Stimulated activated naive CD8-positive, alpha-beta T cell treated with anti-CD3 and anti-CD28 coated beads, Interleukin-15, Interleukin-2, amounts not matched to agents 100 ng/mL and 50 ng/mL, for 24 hours (primary cell): ENCODE data around the gene PAPPA.

Source experiments
- H3K27ac Mint-ChIP-seq: one replicate; pipeline ENCODE4 v1.8.0; 2021; ENCODE audit warnings: mild to moderate bottlenecking, mixed read lengths
- H3K27me3 Mint-ChIP-seq: one replicate; pipeline ENCODE4 v1.8.0; 2021; ENCODE audit warnings: mixed read lengths
- H3K36me3 Mint-ChIP-seq: one replicate; pipeline ENCODE4 v1.8.0; 2021; ENCODE audit warnings: low read depth, mixed read lengths
- H3K4me1 Mint-ChIP-seq: one replicate; pipeline ENCODE4 v1.8.0; 2021; ENCODE audit warnings: low read depth, mixed read lengths
- H3K4me3 Mint-ChIP-seq: one replicate; pipeline ENCODE4 v1.8.0; 2021; ENCODE audit warnings: mild to moderate bottlenecking, mixed read lengths
- H3K9me3 Mint-ChIP-seq: one replicate; pipeline ENCODE4 v1.8.0; 2021; ENCODE audit warnings: mixed read lengths

Gene PAPPA

GRCh38 chr9:116157436-116158138 lies 4.0 kb downstream of the PAPPA start:
- Mint-ChIP-seq H3K4me3 (no peak overlapping the region), H3K27me3 (peaks cover 62% of the 10 kb centered on the region), H3K36me3 (no peaks in the 10 kb centered on the region), H3K27ac (no peak overlapping the region), H3K9me3 (no peaks in the 10 kb centered on the region), H3K4me1 (peaks cover 18% of the 10 kb centered on the region)

- H3K27ac Mint-ChIP-seq = no peak overlapping the region
- no peaks in the 10 kb centered on the region for H3K9me3 Mint-ChIP-seq
- H3K27me3 Mint-ChIP-seq = peaks cover 36% of the 10 kb centered on the region
- H3K36me3 Mint-ChIP-seq = no peaks in the 10 kb centered on the region
- no peaks in the 10 kb centered on the region for H3K4me1 Mint-ChIP-seq
- H3K4me3 Mint-ChIP-seq = no peak overlapping the region
These were observed 7.3 kb downstream of the PAPPA start for GRCh38 chr9:116160676-116161571.

GRCh38 chr9:116162241-116162781 lies 8.7 kb downstream of the PAPPA start:
- Mint-ChIP-seq H3K9me3 (no peaks in the 10 kb centered on the region), H3K4me3 (no peak overlapping the region), H3K4me1 (no peaks in the 10 kb centered on the region), H3K27ac (no peak overlapping the region), H3K36me3 (no peaks in the 10 kb centered on the region), H3K27me3 (peaks cover 24% of the 10 kb centered on the region)

GRCh38 chr9:116163293-116164055 lies 9.9 kb downstream of the PAPPA start:
- Mint-ChIP-seq H3K4me1 (no peaks in the 10 kb centered on the region), H3K27me3 (peaks cover 16% of the 10 kb centered on the region), H3K4me3 (no peak overlapping the region), H3K9me3 (no peaks in the 10 kb centered on the region), H3K27ac (no peak overlapping the region), H3K36me3 (no peaks in the 10 kb centered on the region)

- Mint-ChIP-seq H3K27ac (no peak overlapping the region), H3K27me3 (peaks cover 6% of the 10 kb centered on the region), H3K4me3 (no peak overlapping the region), H3K4me1 (no peaks in the 10 kb centered on the region), H3K9me3 (no peaks in the 10 kb centered on the region), H3K36me3 (no peaks in the 10 kb centered on the region)
These were observed 12.3 kb downstream of the PAPPA start for GRCh38 chr9:116165912-116166311.

- Mint-ChIP-seq H3K36me3 (no peaks in the 10 kb centered on the region), H3K27me3 (no peaks in the 10 kb centered on the region), H3K4me1 (no peaks in the 10 kb centered on the region), H3K4me3 (no peak overlapping the region), H3K27ac (no peak overlapping the region), H3K9me3 (no peaks in the 10 kb centered on the region)
These were observed 13.1 kb downstream of the PAPPA start for GRCh38 chr9:116166713-116167112.

- H3K27me3 Mint-ChIP-seq = no peaks in the 10 kb centered on the region
- no peaks in the 10 kb centered on the region for H3K9me3 Mint-ChIP-seq
- H3K36me3 Mint-ChIP-seq = no peaks in the 10 kb centered on the region
- no peak overlapping the region for H3K27ac Mint-ChIP-seq
- H3K4me3 Mint-ChIP-seq = no peak overlapping the region
- H3K4me1 Mint-ChIP-seq = no peaks in the 10 kb centered on the region
These were observed 14.6 kb downstream of the PAPPA start for GRCh38 chr9:116168231-116168630.

GRCh38 chr9:116172216-116172615 lies 18.6 kb downstream of the PAPPA start:
- H3K27ac Mint-ChIP-seq = no peak overlapping the region
- H3K27me3 Mint-ChIP-seq = no peaks in the 10 kb centered on the region
- no peaks in the 10 kb centered on the region for H3K36me3 Mint-ChIP-seq
- H3K9me3 Mint-ChIP-seq = no peaks in the 10 kb centered on the region
- no peaks in the 10 kb centered on the region for H3K4me1 Mint-ChIP-seq
- H3K4me3 Mint-ChIP-seq = no peak overlapping the region

GRCh38 chr9:116174347-116174746 lies 20.8 kb downstream of the PAPPA start:
- Mint-ChIP-seq H3K4me1 (no peaks in the 10 kb centered on the region), H3K9me3 (no peaks in the 10 kb centered on the region), H3K36me3 (no peaks in the 10 kb centered on the region), H3K27me3 (no peaks in the 10 kb centered on the region), H3K4me3 (no peak overlapping the region), H3K27ac (no peak overlapping the region)

GRCh38 chr9:116175614-116176013 lies 22.0 kb downstream of the PAPPA start:
- Mint-ChIP-seq H3K27ac (no peak overlapping the region), H3K27me3 (no peaks in the 10 kb centered on the region), H3K4me1 (no peaks in the 10 kb centered on the region), H3K4me3 (no peak overlapping the region), H3K36me3 (no peaks in the 10 kb centered on the region), H3K9me3 (no peaks in the 10 kb centered on the region)

- Mint-ChIP-seq H3K36me3 (no peaks in the 10 kb centered on the region), H3K27me3 (no peaks in the 10 kb centered on the region), H3K4me3 (no peak overlapping the region), H3K27ac (no peak overlapping the region), H3K9me3 (no peaks in the 10 kb centered on the region), H3K4me1 (no peaks in the 10 kb centered on the region)
These were observed 25.1 kb downstream of the PAPPA start for GRCh38 chr9:116178481-116179211.

- no peak overlapping the region for H3K4me3 Mint-ChIP-seq
- no peak overlapping the region for H3K27ac Mint-ChIP-seq
- H3K36me3 Mint-ChIP-seq = no peaks in the 10 kb centered on the region
- no peaks in the 10 kb centered on the region for H3K4me1 Mint-ChIP-seq
- no peaks in the 10 kb centered on the region for H3K27me3 Mint-ChIP-seq
- no peaks in the 10 kb centered on the region for H3K9me3 Mint-ChIP-seq
These were observed 26.0 kb downstream of the PAPPA start for GRCh38 chr9:116179568-116179967.

- Mint-ChIP-seq H3K27ac (no peak overlapping the region), H3K27me3 (no peaks in the 10 kb centered on the region), H3K9me3 (no peaks in the 10 kb centered on the region), H3K36me3 (no peaks in the 10 kb centered on the region), H3K4me1 (no peaks in the 10 kb centered on the region), H3K4me3 (no peak overlapping the region)
These were observed 28.4 kb downstream of the PAPPA start for GRCh38 chr9:116181853-116182610.

GRCh38 chr9:116182876-116183275 lies 29.3 kb downstream of the PAPPA start:
- H3K9me3 Mint-ChIP-seq = no peaks in the 10 kb centered on the region
- no peaks in the 10 kb centered on the region for H3K4me1 Mint-ChIP-seq
- no peaks in the 10 kb centered on the region for H3K27me3 Mint-ChIP-seq
- H3K4me3 Mint-ChIP-seq = no peak overlapping the region
- H3K27ac Mint-ChIP-seq = no peak overlapping the region
- H3K36me3 Mint-ChIP-seq = no peaks in the 10 kb centered on the region
